HG02870 (cell line): ENCODE data around the gene ARHGAP24.
"Not testable (repeated sequence)": the region's sequence is repeated elsewhere in the genome, so short reads cannot be mapped to it uniquely, and the experiment has no call there.

Source experiments
- ATAC-seq: cut with Tn5 transposase; IDR thresholded peaks from one replicate; pipeline ENCODE4 v1.9.1; 2021; ENCODE audit warnings: mild to moderate bottlenecking, moderate library complexity; ENCODE audit not compliant: unreplicated experiment

The ARHGAP24 gene

DNA sequence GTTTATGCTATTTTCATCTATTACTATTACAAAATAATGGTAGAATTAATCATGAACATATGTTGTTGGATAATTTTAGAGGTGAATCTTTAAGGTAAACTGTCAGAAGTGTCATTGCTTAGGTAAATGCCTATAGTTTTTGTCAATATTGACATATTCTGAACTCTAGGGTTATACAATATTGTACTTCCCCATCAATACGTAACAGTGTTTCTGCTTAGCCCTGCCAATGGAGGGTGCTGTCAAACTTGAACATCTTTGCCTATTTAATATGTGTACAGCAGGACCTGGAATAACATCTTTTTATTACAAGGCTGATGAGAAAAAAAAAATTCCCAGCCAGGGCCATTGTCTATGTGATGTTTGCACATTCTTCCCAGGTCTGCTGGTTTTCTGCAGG, 40.8 kb downstream of the ARHGAP24 start:
- no peak for ATAC-seq

DNA sequence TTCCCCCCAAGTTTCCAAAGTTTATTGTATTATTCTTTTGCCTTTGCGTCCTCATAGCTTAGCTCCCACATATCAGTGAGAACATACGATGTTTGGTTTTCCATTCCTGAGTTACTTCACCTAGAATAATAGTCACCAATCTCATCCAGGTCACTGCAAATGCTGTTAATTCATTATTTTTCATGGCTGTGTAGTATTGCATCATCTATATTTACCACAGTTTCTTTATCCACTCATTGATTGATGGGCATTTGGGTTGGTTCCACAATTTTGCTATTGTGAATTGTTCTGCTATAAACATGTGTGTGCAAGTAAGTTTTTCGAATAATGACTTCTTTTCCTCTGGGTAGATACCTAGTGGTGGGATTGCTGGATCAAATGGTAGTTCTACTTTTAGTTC, 43.6 kb downstream of the ARHGAP24 start:
- not testable (repeated sequence) for ATAC-seq

DNA sequence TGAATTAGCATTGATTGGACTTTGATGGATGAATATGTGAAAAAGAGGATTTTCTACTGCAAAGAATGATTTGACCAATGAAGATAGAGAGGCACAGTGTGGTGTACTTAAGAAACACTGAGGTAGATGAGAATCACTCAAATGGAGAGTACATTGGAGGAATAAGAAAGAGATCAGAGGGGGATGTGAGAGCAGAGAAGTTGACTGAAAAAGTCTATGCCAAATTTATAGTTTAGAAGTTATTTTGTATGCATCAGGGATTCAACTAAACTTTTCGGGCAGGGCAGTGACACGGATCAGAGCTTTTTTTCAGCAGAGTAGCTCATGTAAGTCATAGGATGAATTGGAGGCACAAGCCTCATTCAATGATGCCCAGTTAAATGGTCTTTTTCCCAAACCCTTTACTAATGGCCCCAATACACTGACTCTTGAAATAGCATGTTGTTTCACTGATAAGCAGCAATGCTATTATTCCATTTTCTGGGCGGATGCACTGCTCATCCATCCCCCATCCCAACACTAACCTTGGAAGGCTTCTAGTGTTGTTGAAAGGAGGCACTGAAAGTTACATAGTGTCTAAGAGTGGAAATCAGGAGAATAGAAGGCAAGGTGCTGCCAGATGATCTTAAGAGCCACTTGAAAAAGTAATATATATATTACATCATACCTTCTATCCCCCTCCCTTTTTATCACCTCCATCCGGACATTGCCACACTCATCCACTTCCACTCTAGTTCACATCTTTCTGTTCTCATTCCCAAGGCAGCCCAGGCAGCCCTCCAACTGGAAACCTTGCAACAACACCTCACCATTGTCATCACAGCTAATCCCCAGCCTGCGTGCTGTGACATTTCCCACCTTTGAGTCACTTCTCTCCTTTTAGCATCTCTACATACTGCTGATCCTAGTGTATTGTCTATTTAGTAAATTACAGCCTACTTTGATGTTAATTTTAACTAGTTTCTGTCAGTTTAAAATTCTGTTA, 46.1 kb downstream of the ARHGAP24 start:
- peak; percentile 62 for ATAC-seq

DNA sequence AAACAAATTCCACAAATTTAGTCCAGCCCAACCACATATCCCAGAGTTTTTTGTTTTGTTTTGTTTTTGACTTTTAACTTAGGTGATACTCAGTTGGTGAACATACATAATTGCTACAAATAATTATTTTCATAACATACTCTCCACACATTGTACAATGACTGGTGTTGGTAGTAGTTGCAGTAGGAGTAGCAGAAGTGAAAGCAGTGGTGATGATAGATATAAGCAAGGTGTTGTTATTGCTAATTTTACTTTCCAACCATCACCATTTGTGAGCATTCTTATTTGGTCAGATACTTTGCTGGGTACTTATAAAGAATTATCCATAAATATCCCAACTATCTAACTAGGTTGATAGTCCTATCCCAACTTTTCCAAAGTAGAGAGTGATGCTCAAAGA, 47.3 kb downstream of the ARHGAP24 start:
- peak; percentile 69 for ATAC-seq

DNA sequence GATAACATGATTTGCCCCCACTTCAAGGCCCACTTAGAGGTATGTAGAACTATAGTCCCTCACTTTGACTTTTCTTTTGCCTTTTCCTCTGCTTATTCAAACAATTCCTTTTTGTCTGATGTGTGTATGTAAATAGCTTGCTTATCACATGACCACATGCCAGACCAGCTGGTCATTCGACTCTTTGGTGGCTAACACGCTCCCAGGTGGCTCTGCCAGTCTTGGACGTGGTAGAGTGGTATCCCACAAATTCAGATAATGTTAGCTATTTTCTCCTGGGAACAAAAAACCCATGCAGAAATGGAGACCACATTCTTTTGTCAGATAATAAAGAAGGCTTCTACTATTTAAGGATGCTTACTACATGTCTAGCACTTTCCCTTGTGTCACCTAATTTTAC, 47.9 kb downstream of the ARHGAP24 start:
- ATAC-seq: no peak

DNA sequence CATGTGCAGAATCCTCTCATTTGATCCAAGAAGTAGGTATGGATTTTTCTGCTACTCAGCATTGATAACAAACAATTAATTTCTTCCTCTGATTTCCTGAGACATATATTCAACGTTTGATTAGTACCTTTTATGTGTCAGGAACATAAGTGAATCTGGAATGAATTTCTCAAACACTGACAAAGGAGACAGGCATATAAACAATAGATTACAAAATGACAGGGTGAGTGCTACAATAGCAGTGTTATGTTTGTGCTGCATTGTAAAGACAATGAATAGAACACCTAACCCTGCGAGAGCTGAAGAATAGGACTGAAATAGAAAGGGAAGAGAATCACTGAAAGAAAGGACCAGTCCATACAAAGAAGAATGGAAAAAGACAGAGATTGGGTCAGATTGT, 52.9 kb downstream of the ARHGAP24 start:
- ATAC-seq: no peak

DNA sequence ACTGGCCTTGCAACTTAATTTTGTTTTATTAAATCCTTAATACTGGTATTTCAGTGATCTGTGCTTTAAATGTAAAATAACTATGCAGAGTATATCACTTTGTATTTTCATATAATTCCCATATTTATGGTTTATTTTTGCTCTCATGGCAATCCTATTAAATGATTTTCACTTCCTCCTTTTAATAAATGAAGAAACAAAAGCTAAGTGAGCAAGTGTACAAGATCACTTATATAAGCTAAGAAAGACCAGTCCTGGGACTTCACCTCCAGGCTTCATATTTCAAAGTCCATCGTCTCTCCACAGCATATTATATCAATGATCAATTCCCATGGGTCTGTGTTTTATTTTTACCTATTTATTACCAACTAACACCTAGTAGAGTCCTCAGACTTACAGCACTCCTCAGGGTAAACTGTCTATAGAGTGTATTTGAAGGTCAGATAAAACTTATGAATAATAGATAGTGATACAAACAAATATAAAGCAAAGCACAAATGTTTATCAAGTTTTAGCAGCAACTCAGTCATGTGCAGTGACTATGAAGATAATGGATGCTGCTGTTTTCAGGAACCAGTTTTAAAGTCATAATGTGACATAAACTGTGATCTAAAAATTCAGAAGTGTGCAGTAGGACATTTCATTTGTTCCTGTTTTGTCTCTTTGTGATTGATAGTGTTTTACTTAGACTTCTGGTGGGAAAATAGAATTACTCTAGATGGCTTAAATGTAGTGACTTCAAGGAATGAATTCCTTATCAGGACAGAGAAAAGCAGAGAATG, 56.8 kb downstream of the ARHGAP24 start:
- no peak for ATAC-seq

DNA sequence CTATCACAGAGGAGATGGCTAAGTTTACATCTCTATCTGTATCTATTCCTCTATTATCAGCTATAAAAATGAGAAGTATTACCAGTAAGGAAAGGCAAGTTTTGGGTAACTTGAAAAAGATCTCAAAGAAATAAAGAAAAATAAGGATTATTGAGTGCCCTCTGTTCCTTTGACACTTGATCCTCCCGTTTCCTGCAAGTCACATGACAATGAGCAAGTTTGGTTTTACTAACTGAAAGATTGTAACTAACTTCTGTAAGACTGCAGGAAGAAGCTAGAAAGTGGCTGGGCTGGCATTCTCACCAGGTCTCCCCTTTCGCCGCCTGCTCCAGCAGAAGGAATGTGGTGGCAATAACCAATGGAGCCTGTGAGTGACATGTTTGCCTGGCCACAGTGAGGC, 59.2 kb downstream of the ARHGAP24 start:
- ATAC-seq: no peak

DNA sequence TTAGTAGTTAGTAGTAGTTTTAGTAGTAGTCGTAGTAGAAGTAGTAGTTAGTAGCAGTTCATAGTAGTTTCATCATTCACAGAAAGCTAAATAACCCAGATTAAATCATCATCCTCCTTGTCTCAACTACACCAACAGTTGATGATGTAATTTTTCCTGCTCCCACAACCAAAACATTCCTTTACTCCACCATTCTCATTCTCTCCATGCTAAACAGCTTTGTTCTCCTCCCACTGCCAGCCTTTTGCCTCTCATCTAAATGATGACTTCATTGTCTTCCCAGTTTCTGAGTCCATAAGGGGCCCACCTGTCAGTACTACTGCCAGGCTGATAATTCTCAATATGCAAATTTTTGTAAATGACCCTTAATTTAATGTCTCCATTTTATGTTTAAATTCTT, 68.9 kb downstream of the ARHGAP24 start:
- ATAC-seq: no peak

DNA sequence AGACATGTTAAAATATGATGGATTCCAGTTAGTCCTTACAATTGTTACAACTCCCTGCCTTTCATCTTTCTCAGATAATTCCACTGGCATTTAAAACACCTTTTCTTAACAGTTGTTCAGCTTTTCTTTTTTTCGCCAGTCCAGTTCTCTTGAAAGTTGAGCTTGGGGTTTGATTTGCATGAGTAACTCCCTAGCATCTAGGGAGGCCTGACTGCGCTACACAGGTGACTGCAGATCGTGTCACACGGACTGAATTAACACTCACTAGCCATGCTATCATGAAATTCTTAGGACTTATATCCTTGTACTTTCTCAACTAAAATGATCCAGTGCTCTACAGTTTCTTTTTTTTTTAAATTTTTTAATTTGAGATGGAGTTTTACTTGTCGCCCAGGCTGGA, 69.8 kb downstream of the ARHGAP24 start:
- no peak for ATAC-seq

DNA sequence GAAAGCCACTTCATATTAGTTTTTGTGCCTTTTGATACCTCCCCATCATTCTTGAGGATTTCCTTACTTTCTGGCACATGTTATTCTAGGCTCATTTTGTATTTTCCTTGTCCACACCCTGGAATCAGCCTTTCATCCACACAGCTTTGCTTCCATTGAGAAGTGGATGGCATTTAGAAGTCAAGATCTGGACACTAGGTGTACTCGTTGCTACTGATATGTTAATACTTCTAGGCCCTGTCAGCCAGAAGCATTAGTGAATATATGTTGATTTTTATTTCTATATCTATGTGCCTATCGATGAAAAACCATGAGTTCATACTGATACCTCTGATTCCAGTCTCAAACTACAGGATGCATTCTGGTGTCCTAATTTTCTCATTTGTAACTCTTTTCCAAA, 73.2 kb downstream of the ARHGAP24 start:
- no peak for ATAC-seq

DNA sequence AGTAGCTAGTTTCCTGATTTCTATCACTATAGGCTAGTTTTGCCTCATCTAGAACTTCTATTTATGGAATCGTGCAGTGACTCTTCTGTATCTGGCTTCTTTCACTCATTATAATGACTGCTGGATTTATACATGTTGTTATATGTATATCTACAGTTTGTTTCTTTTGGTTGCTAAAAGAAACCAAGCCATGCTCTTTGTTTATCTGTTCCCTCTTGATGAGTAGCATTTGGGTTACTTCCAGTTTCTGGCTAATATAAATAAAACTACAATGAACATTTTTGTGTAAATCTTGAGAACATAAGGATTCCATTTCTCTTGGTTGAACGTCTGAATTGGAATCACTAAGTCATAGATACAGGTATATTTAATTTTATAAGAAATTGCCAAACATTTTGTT, 73.9 kb downstream of the ARHGAP24 start:
- ATAC-seq: no peak

DNA sequence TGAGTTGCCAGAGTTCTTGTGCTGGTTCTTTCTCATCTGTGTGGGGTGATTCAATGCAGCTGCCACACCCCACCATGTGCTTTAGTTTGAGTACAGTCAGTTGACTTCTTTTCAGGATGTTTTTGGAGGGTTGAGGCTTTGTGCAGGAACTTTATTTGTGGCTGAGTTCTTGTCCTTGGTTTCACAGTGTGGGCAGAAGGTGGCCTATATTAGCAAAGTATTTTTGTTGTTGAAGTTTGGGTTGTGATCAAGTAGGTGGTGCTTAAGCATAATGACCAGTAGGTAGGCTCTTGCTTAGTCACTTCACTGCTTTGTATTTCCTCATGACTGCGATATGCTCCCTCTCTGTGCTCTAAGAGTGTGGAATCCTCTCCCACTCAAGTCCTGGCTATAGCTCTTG, 80.3 kb downstream of the ARHGAP24 start:
- peak; percentile 37 for ATAC-seq

DNA sequence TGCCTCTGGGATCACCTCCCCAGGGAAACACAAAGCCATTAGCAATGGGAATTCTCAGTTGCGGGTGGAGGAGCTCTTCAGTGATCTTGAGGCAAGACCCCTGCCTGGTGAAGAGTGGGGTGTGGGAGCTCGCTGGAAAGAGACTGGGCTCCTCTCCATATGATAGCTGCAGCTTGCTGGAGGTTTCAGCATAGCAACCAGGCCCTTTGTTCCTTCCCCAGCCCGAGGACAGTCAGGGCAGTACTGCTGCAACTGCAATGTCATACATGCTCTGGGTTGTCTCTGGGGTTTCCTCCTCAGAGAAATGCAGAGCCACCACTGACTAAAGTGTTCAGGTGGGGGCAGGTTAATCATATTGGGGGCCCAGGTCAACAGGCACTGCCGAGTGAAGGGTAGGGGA, 81.3 kb downstream of the ARHGAP24 start:
- peak; percentile 47 for ATAC-seq

DNA sequence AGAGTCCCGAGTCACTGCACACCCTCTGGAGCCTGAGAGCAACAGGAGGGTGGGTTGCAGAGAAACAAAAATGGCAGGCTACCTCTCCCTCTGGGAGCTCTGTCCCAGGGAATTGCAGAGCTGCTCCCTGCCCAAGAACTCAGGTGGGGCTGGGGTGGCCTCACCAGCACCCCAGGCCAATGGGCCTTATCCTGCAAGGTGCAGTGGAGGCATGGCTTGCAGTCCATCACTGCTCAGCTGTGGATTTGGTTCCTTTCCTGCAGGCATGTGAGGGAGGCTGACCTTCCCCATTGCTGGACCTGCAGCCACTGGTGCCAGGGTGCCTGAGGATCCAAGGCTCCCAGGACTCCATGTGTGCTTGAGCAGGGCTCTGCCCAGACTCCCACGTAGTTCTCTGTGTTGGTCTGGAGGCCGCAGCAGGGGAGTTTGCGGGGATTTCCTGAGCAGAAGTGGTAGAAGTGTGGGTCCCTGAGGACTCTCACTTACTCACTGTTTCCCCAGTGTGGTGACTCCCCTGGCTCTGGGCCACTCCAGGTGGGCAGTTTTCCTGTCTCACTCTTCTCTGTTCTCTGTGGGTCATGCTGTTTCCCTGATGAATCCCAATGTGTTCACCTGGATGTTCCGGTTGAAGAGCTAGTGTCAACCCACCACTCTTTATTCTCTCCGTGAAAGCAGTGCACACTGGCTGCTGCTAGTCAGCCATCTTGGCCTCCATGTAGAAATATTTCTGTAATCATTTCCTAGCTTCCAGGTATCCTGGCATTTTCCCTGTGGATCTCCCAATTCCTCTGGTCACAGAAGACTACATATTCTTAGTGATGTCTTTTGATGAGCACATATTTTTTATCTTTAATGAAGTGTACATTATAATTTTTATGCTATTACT, 82.3 kb downstream of the ARHGAP24 start:
- peak; percentile 84 for ATAC-seq

DNA sequence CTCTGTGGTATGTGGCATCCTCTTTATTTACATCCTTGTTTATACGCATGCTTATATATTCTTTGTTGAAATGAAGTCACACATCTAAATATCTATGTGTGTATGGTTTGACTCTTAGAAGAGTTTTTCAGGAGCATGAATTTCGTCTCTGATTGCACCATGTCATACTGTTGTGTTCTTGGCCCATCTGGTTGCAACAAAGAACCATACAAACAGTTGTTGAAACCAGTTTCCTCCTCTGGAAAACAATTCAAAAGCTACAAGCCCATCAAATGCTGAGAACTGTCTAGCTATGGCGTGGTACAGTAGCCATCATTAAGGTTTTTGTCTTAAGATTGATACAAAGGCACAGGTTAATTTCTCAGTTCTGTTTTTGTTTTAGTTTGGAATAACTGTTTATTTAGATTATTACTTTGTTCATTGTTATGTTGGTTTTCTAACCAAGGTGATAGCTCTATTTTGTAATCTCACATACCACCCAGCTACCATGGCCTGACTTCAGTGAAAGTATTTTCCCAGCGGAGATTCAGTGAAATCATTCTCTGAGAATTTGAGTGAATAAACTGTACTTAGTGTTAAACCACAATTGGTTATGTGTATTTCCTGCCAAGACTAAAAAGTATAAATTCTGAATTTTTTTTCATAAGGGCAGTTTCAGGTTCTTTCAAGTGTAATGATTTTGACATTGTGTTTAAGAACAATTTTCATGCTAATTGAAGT, 91.0 kb downstream of the ARHGAP24 start:
- no peak for ATAC-seq

DNA sequence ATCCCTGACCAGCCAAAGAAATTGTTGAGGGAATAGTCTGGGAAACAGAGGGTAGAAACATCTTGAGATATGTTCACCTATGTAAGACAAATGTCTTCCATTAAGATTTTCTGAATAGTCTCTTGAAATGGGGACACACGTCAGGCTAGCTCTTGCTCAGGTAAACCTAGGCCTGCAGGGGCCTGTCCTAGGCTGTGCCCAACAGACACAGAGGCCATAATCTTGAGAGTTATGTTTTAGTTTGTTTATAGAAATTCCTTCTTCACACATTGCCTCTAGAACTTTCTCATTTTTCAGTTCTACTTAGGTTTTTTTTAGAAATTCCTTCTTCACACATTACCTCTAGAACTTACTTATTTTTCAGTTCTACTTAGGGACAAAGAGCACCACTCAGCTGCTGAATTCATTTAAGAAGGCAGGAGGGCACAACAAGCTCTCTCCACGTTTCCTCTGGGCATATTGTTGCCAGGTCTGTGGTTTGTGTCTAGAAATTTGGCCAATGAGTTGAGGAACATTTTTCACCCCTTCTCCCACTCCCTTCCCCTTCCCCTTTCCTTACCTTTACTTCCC, 94.9 kb downstream of the ARHGAP24 start:
- ATAC-seq: peak; percentile 47

DNA sequence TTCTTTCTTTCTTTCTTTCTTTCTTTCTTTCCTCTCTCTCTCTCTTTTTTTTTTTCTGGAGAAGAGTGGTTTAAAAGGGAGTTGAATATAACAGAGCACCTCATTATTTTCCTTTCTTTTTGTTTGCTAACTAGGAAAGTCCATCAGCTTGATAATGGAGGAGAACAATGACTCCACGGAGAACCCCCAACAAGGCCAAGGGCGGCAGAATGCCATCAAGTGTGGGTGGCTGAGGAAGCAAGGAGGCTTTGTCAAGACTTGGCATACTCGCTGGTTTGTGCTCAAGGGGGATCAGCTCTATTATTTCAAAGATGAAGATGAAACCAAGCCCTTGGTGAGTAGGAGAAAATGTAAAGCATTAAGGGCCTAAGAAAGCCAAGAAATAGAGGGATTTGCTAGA, 95.4 kb downstream of the ARHGAP24 start:
- no peak for ATAC-seq

DNA sequence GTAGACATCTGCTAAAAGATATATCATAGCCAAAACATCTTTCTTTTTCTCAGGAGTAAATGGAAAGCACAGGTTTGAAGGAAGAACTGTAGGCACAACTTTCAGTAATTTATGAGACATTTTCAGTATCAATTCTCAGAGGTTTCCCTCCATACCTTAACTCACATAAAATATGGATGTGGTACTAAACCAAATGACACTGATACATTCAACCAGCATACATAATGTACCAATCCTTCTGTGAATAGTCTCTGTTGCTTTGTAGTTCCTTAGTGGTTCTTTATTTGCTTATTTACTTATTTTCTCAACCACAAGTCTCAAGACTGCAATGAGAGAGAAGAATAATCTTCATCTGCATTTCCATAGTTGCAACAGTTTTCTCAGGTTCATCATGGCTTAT, 96.1 kb downstream of the ARHGAP24 start:
- ATAC-seq: peak; percentile 57

DNA sequence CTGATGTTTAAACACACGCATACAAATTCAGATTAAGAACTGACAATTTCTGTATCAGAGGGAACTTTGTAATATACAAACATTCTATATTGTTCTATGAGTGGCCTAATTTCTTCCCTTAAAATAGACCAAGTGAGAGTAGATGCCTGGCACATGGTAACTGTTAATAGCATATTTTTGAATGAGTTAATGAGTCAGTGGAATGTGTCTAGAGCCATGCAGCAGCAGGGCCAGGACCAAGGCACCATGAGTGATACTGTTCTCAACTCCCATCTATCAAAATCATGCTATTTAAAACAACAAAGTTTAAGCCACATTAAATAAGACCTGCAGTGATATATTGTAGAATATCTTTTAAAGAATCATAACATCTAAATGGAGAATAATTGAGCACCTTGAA, 98.3 kb downstream of the ARHGAP24 start:
- ATAC-seq: no peak
